GM23248 (cell line): Measurements from ENCODE around the gene PPP1R1C. TPM values are rescaled to one million over a fixed set of nuclear protein-coding genes. Genes with fewer than 3 reads are reported as not detected.

Experiments used
- DNase-seq: peaks from one replicate; pipeline ENCODE4 v3.0.0-alpha.2; 2015
- H2AFZ ChIP-seq: fragments of 200-600 bp; sonication (generic); 2 replicates; pipeline ENCODE4 v1.6.1; 2016; ENCODE audit warnings: antibody characterized with exemption
- H3F3A ChIP-seq: fragments of 200-600 bp; sonication (generic); 2 replicates; pipeline ENCODE4 v1.6.1; 2016; ENCODE audit warnings: mild to moderate bottlenecking, antibody characterized with exemption, mixed run types; ENCODE audit not compliant: insufficient read depth
- H3K27ac ChIP-seq: fragments of 200-600 bp; sonication (generic); 2 replicates; pipeline ENCODE4 v1.5.1; 2016; ENCODE audit warnings: mild to moderate bottlenecking
- H3K27me3 ChIP-seq: fragments of 200-600 bp; sonication (generic); replicated peaks from 2 replicates; pipeline ENCODE4 v1.6.1; 2016; ENCODE audit warnings: mild to moderate bottlenecking; ENCODE audit not compliant: insufficient read depth
- H3K36me3 ChIP-seq: fragments of 200-600 bp; sonication (generic); 2 replicates; pipeline ENCODE4 v1.6.1; 2016; ENCODE audit warnings: low read depth, mild to moderate bottlenecking
- H3K4me1 ChIP-seq: fragments of 200-600 bp; sonication (generic); 2 replicates; pipeline ENCODE4 v1.6.1; 2016; ENCODE audit warnings: mild to moderate bottlenecking; ENCODE audit not compliant: insufficient read depth
- H3K4me2 ChIP-seq: fragments of 200-600 bp; sonication (generic); one replicate; pipeline ENCODE4 v1.6.1; 2016; ENCODE audit warnings: mild to moderate bottlenecking; ENCODE audit not compliant: unreplicated experiment
- H3K4me3 ChIP-seq: fragments of 200-600 bp; sonication (generic); 2 replicates; pipeline ENCODE4 v1.5.1; 2016; ENCODE audit warnings: mild to moderate bottlenecking
- H3K79me2 ChIP-seq: fragments of 200-600 bp; sonication (generic); 2 replicates; pipeline ENCODE4 v1.6.1; 2016; ENCODE audit warnings: mild to moderate bottlenecking; ENCODE audit not compliant: insufficient read depth
- H3K9ac ChIP-seq: fragments of 200-600 bp; sonication (generic); 2 replicates; pipeline ENCODE4 v1.6.1; 2016; ENCODE audit warnings: mild to moderate bottlenecking
- H3K9me2 ChIP-seq: fragments of 200-600 bp; sonication (generic); 2 replicates; pipeline ENCODE4 v1.6.1; 2016; ENCODE audit warnings: mixed run types, mild to moderate bottlenecking, moderate library complexity; ENCODE audit not compliant: insufficient read depth
- H3K9me3 ChIP-seq: fragments of 200-600 bp; sonication (generic); one replicate; pipeline ENCODE4 v1.6.1; 2017; ENCODE audit warnings: low read depth
- H4K20me1 ChIP-seq: fragments of 200-600 bp; sonication (generic); 2 replicates; pipeline ENCODE4 v1.6.0; 2016; ENCODE audit not compliant: insufficient read depth
- EZH2 ChIP-seq: fragments of 200-600 bp; sonication (generic); IDR thresholded peaks from 2 replicates; pipeline ENCODE4 v1.6.1; 2018; ENCODE audit warnings: antibody characterized with exemption, mild to moderate bottlenecking; ENCODE audit not compliant: insufficient read depth, poor library complexity, severe bottlenecking
- EZH2phosphoT487 ChIP-seq: fragments of 200-600 bp; sonication (generic); IDR thresholded peaks from 2 replicates; pipeline ENCODE4 v1.6.1; 2018; ENCODE audit warnings: antibody characterized with exemption, moderate library complexity, mild to moderate bottlenecking, low read depth; ENCODE audit not compliant: insufficient read depth
- WGBS, 2 experiments: methylation state at CpG; one replicate each; pipeline ENCODE4 v1.1.6; 2015 to 2017; ENCODE audit warnings: low lambda C conversion rate in 2 of 2, low coverage in 1 of 2; ENCODE audit errors: missing lambda C conversion rate in 2 of 2; 5-methylcytosine and 5-hydroxymethylcytosine counted together
- in situ Hi-C: fragments of 300-500 bp; cut with MboI; formaldehyde crosslinking; loops from 2 replicates; pipeline ENCODE4 v1.15.0; 2020
- polyA plus RNA-seq: library from polyadenylated mRNA; unstranded; fragments of >200 nt; fragmentation: Nextera tagmentation; extraction: Ambion mirVana; gene quantifications from 2 replicates; pipeline ENCODE4 v1.2.1, GENCODE V29; 2016
- total RNA-seq: library from RNA; depleted of rRNA; stranded (reverse); fragments of >200 nt; shearing (Covaris generic); gene quantifications from 2 replicates; pipeline ENCODE4 v1.2.3, GENCODE V29; 2014

Gene PPP1R1C
- total and polyA plus RNA-seq, 2 experiments from 2014 or later, result not detected

DNA sequence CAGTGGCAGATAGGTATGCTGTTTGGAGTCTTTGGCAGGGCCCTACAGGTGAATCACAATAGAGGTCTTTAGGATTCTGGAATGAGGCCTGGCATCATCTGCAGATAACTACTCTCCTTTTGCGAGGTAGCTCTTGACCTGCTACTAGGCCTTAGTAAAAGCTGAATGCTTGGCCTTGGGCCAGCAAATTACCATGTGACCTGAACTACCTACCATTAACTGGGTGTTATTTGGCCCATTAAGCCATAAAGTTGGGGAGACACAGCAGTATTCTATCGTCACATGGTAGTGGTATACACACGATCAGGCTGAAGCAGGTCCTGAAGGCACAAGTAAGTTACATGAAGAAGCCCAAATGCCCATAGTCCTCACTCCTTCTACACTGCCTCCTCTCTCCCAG, 178.2 kb downstream of the PPP1R1C start:
- WGBS, 2 experiments, result 72 to 78% methylated on average over 3 of the region's 3 CpGs
- Histone ChIP-seq H3K27me3 (no peaks in the 10 kb centered on the region), H4K20me1 (no peaks in the 10 kb centered on the region), H3K4me2 (no peak overlapping the region), H3K36me3 (no peaks in the 10 kb centered on the region), H3K9ac (no peak overlapping the region), H3K9me3 (no peaks in the 10 kb centered on the region), H2AFZ (no peak overlapping the region), H3F3A (peaks cover 4% of the 10 kb centered on the region; the same call in 1 of the 2 replicates), H3K4me1 (0 out of 2 replicates have a peak, but pooled peaks cover 3% of the 10 kb centered on the region), H3K27ac (no peak overlapping the region), H3K9me2 (no peaks in the 10 kb centered on the region), H3K4me3 (no peak overlapping the region), H3K79me2 (no peaks in the 10 kb centered on the region)
- no peak for DNase-seq
- in situ Hi-C loops, result no loop called here
- TF ChIP-seq EZH2 (no peak), EZH2phosphoT487 (no peak)

- H3K36me3 ChIP-seq, result no peaks in the 10 kb centered on the region
- H3K9ac ChIP-seq, result no peak overlapping the region
- no peak overlapping the region for H3K4me3 ChIP-seq
- no peak overlapping the region for H2AFZ ChIP-seq
- H3K79me2 ChIP-seq, result no peaks in the 10 kb centered on the region
- no peaks in the 10 kb centered on the region for H3K9me3 ChIP-seq
- H3F3A ChIP-seq, result peaks cover 4% of the 10 kb centered on the region; the same call in 1 of the 2 replicates
- no peaks in the 10 kb centered on the region for H4K20me1 ChIP-seq
- H3K27me3 ChIP-seq, result no peaks in the 10 kb centered on the region
- no peaks in the 10 kb centered on the region for H3K9me2 ChIP-seq
- H3K4me2 ChIP-seq, result no peak overlapping the region
- 0 out of 2 replicates have a peak, but pooled peaks cover 3% of the 10 kb centered on the region for H3K4me1 ChIP-seq
- TF ChIP-seq EZH2phosphoT487 (no peak), EZH2 (no peak)
- in situ Hi-C loops, result no loop called here
- 50% methylated on average over 1 of the region's 1 CpG for WGBS, 2 experiments
- no peak overlapping the region for H3K27ac ChIP-seq
- no peak for DNase-seq
Measured at GRCh38 chr2:182164686-182165085, 179.0 kb downstream of the PPP1R1C start.

- in situ Hi-C loops, result no loop called here
- WGBS, 2 experiments, result 13 to 23% methylated on average over 2 of the region's 2 CpGs
- H3K27ac ChIP-seq, result no peak overlapping the region
- no peaks in the 10 kb centered on the region for H3K27me3 ChIP-seq
- H3K9me2 ChIP-seq, result no peaks in the 10 kb centered on the region
- H3K9ac ChIP-seq, result no peak overlapping the region
- H4K20me1 ChIP-seq, result no peaks in the 10 kb centered on the region
- H3K36me3 ChIP-seq, result no peaks in the 10 kb centered on the region
- no peaks in the 10 kb centered on the region for H3K9me3 ChIP-seq
- no peaks in the 10 kb centered on the region for H3K79me2 ChIP-seq
- 0 out of 2 replicates have a peak, but pooled peaks cover 3% of the 10 kb centered on the region for H3K4me1 ChIP-seq
- DNase-seq, result peak; percentile 49
- H3K4me3 ChIP-seq, result no peak overlapping the region
- peaks cover 4% of the 10 kb centered on the region; the same call in 1 of the 2 replicates for H3F3A ChIP-seq
- H3K4me2 ChIP-seq, result no peak overlapping the region
- TF ChIP-seq EZH2, result no peak
- no peak for TF ChIP-seq EZH2phosphoT487
- H2AFZ ChIP-seq, result no peak overlapping the region
Measured at GRCh38 chr2:182165202-182165601, 179.5 kb downstream of the PPP1R1C start.

- no peak overlapping the region for H3K4me2 ChIP-seq
- H3K4me1 ChIP-seq, result 0 out of 2 replicates have a peak, but pooled peaks cover 3% of the 10 kb centered on the region
- H3K27me3 ChIP-seq, result no peaks in the 10 kb centered on the region
- no peaks in the 10 kb centered on the region for H3K9me3 ChIP-seq
- H3K4me3 ChIP-seq, result no peak overlapping the region
- peaks cover 4% of the 10 kb centered on the region; the same call in 1 of the 2 replicates for H3F3A ChIP-seq
- no peak overlapping the region for H2AFZ ChIP-seq
- in situ Hi-C loops, result no loop called here
- H3K9me2 ChIP-seq, result no peaks in the 10 kb centered on the region
- no peaks in the 10 kb centered on the region for H3K79me2 ChIP-seq
- TF ChIP-seq EZH2 (no peak), EZH2phosphoT487 (no peak)
- WGBS, 2 experiments, result 46 to 63% methylated on average over 2 of the region's 2 CpGs
- no peak for DNase-seq
- no peaks in the 10 kb centered on the region for H3K36me3 ChIP-seq
- no peaks in the 10 kb centered on the region for H4K20me1 ChIP-seq
- H3K27ac ChIP-seq, result no peak overlapping the region
- H3K9ac ChIP-seq, result no peak overlapping the region
Measured at GRCh38 chr2:182166406-182166805, 180.8 kb downstream of the PPP1R1C start.
